HG02623 (cell line): ENCODE data around the gene GALNT4.

Source experiments
- ATAC-seq: cut with Tn5 transposase; IDR thresholded peaks from one replicate; pipeline ENCODE4 v1.9.1; 2021; ENCODE audit warnings: moderate library complexity; ENCODE audit not compliant: unreplicated experiment

The GALNT4 gene

DNA sequence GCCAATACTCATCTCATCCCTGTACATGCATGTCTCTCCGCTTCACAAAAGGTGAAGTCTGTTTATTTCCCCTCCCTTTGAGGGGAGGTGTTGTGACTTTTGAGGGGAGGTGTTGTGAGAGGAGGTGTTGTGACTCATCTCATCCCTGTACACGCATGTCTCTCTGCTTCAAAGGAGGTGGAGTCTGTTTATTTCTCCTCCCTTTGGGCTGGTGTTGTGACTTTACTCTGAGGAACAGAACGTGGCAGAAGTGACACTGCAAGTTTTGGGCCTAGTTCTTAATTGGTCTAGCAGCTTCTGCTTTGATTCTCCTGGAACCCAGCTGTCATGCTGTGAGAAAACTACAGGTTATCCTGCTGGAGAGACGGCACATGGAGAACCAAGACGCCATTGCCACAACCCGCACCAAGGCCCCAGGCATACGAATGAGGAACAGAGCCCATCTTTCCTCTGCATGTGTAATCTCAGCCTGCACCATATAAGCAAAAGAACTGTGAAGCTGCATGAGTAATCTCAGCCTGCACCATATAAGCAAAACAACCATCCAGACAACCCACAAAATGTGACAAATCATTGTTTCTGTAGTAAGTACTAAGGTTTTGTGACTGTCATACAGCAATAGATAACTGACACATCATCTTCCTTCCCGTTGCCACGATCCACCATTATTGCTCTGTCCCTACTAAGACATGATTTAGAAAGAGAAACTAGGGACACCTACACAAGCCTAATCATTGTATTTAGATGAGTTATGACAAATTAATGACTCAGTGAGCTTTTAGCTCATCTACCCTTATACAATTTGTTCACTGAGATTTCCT is 30.0 kb downstream of the GALNT4 start:
- ATAC-seq: peak; percentile 56

- ATAC-seq: no peak
Observed at GRCh38 chr12:89493670-89494302, 30.8 kb downstream of the GALNT4 start.

GRCh38 chr12:89492883-89493282 is 31.7 kb downstream of the GALNT4 start:
- ATAC-seq: no peak

DNA sequence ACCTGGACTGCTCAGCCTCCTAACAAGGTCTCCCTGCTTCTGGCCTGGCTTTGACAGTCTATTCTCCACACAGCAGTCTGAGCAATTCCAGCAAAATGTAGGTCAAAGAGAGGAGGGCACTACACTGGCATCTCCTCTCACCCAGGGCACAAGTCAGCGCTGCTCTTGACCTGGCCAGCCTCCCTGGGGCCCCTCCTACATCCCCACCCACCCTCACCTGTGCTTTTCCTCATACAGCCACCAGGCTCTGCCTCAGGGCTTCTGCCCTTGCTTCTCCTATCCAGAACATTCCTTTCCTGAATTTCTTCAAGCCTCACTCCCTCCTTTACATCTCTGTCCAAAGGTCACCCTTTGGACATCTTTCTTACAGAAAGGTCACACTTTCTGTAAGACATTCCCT is 33.7 kb downstream of the GALNT4 start:
- no peak for ATAC-seq

DNA sequence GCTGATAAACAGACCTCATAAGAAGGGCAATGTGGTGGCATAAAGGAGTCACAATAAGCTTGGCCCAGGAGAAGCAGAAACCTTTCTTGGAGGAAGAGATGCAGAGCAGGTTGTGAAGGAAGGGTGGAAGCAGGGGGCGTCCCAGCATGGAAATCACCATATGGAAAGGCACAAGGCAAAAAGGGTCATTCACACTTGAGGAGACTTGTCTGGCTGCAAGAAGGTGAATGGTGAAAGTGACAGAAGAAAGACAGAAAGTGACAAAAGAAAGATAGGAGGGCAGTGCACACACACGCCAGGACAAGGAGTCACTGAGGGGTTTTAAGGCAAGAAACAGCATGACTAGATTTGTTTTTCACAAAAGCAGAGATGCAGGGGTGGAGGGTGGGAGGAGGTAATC is 38.3 kb downstream of the GALNT4 start:
- ATAC-seq: no peak

DNA sequence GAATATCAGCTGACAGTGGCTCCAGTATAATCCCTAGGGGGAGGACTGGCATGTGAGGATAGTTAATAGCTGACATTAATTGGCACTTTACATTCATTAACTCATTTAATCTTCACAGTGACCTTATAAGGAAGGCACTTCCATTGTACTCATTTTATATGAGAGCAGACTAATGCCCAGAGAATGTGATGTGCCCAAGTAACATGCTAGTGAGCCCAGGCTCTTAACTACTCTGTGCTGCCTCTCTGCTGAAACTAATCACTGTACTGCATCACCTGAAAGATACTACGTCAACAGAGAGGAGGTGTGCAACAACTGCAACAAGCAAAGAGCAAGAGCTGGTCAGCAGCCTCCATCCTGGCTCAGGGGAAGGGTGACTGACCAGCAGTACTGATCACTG is 40.1 kb downstream of the GALNT4 start:
- no peak for ATAC-seq

- ATAC-seq: no peak
Observed at GRCh38 chr12:89481213-89481914, 43.2 kb downstream of the GALNT4 start.

- no peak for ATAC-seq
Observed at GRCh38 chr12:89479982-89480381, 44.6 kb downstream of the GALNT4 start.

DNA sequence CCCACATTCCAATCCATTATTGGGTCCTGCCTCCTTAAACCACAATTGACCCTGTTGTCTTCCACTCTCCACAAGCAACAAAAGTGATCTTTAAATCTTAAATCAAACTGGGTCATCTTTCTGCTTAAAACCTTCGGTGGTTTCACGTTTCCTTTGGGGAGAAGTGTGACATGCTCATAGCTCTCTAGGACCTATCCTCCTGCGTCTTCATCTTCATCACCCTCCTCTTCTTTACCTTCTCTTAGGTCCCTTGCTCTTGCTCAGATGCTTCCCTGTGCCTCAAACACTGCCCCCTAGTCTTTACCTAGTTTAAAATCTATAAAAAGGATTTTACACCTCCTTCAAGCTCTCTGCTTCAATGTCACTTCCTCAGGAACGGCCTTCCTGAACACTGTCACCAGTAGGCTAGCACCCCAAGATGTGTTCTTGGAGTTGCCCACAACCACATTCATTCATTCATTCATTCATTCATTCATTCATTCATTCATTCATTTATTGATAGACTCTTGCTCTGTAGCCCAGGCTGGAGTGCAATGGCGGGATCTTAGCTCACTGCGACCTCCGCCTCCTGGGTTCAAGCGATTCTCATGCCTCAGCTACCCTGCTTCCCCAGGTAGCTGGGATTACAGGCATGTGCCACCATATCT is 46.8 kb downstream of the GALNT4 start:
- ATAC-seq: no peak

DNA sequence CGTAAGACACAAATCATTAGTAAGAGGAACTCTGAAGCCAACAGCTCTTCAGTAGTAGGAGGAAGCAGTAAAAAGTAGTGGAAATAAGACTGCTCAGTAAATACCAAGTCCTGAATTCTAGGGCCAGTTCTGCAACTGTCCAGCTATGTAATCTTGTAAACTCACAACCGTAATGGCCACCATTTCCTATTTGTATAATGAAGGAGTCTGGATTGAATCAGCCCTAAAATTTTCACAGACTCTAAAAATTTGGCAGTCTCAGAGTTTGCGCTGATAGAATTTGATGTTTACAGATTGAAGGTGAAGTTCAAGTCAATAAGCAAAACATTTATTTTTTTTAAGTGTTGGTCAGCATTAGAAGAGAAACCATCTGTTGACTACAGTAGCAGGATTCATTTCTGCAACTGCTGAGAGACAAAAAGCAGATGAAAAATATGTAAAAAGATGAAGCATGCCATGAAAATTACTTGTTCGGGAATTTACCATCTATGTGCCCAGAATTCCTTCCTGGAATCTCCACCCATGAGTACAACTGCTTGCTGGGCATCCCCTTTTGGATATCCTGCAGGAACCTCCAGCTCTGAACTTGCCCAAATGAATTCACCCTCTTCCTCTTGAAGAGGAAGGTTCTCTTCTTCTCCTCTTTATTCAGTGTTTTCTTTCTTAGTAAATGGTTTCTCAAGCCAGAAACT is 47.5 kb downstream of the GALNT4 start:
- ATAC-seq: no peak

DNA sequence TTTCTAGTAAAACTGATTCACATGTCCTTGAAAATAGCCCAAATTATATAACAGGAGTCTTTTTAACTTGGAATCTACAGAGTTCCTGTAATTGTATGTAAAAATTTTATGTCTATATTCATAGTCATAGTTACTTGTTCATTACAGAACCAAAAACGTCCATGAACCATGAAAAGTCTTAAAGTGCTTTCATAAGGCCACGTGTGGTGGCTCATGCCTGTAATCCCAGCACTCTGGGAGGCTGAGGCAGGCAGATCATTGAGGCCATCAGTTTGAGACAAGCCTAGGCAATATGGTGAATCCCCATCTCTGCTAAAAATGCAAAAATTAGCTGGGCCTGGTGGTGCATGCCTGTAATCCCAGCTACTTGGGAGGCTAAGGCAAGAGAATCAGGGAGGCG is 48.4 kb downstream of the GALNT4 start:
- no peak for ATAC-seq

GRCh38 chr12:89475203-89475990 is 49.2 kb downstream of the GALNT4 start:
- ATAC-seq: no peak

DNA sequence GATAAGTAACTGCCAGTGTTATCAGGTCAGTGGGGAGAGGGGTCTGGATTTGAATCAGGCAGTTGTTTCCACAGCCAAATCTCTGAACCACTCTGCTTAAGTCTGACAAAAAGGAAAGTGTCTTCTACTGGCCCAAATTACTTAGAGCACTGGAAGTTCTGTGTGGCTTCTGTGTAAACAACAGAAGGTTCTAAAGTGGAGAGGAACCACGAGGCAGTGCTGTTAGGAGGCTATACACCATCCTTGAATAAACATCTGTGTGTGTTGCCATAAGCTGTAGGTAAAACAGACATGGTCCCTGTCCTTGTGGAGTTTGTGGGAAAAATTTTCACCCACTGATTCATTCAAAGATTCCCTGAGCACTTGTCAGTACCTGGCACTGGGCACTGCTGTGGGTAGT is 50.0 kb downstream of the GALNT4 start:
- ATAC-seq: no peak
